ENCODE results near the gene KRTAP9-6. TPM values are rescaled to one million over a fixed set of nuclear protein-coding genes. Genes with fewer than 3 reads are reported as not detected.

Gene KRTAP9-6
- polyA plus RNA-seq, 1 donor from 2014 or later = not detected

GRCh38 chr17:41296846-41297245, 31.7 kb downstream of the KRTAP9-6 start:
- Histone ChIP-seq H3K79me2 (replicated peaks; ENCODE audit: insufficient read depth, low read length) (no peaks in the 10 kb centered on the region), H4K20me1 (ENCODE audit: insufficient read depth) (no peaks in the 10 kb centered on the region), H3F3A (ENCODE audit: insufficient read depth, low read length, poor library complexity, severe bottlenecking) (no peaks in the 10 kb centered on the region), H3K9ac (ENCODE audit: low read length) (no peak overlapping the region), H3K27ac (ENCODE audit: low read length) (no peak overlapping the region), H2AFZ (ENCODE audit: low read depth, low read length) (no peak overlapping the region), H3K4me2 (ENCODE audit: low read length) (no peak overlapping the region), H3K4me3 (ENCODE audit: low read length) (no peak overlapping the region), H3K9me3 (ENCODE audit: low read length) (no peaks in the 10 kb centered on the region), H3K27me3 (ENCODE audit: insufficient read depth, low read depth, low read length) (no peaks in the 10 kb centered on the region), H3K9me2 (ENCODE audit: insufficient read depth, low read length) (no peaks in the 10 kb centered on the region), H3K36me3 (ENCODE audit: insufficient read depth, low read length) (no peaks in the 10 kb centered on the region)
- no peak for TF ChIP-seq CTCF (IDR thresholded peaks at IDR 0.05; ENCODE audit: poor library complexity, severe bottlenecking)
- TF ChIP-seq EP300 (conservative IDR thresholded peaks at IDR 0.05; ENCODE audit: poor library complexity, severe bottlenecking) = no peak
- no peak for TF ChIP-seq REST (IDR thresholded peaks at IDR 0.05; ENCODE audit: borderline replicate concordance)
- no peak for TF ChIP-seq MXI1 (conservative IDR thresholded peaks at IDR 0.05; ENCODE audit: poor library complexity, severe bottlenecking)
- no peak for TF ChIP-seq TAF1 (IDR thresholded peaks at IDR 0.05; ENCODE audit: low read depth)
- TF ChIP-seq RAD21 (conservative IDR thresholded peaks at IDR 0.05) = no peak
- TF ChIP-seq EZH2 (IDR thresholded peaks at IDR 0.05; ENCODE audit: borderline replicate concordance, insufficient read depth, low read length, poor library complexity, severe bottlenecking) = no peak

- no peak for TF ChIP-seq RAD21 (conservative IDR thresholded peaks at IDR 0.05)
- TF ChIP-seq EZH2 (IDR thresholded peaks at IDR 0.05; ENCODE audit: borderline replicate concordance, insufficient read depth, low read length, poor library complexity, severe bottlenecking) = no peak
- no peaks in the 10 kb centered on the region for H3K79me2 ChIP-seq (replicated peaks; ENCODE audit: insufficient read depth, low read length)
- no peak overlapping the region for H3K4me3 ChIP-seq (ENCODE audit: low read length)
- no peaks in the 10 kb centered on the region for H3K9me3 ChIP-seq (ENCODE audit: low read length)
- no peaks in the 10 kb centered on the region for H3K9me2 ChIP-seq (ENCODE audit: insufficient read depth, low read length)
- H3K27me3 ChIP-seq (ENCODE audit: insufficient read depth, low read depth, low read length) = no peaks in the 10 kb centered on the region
- H3K27ac ChIP-seq (ENCODE audit: low read length) = no peak overlapping the region
- no peaks in the 10 kb centered on the region for H3F3A ChIP-seq (ENCODE audit: insufficient read depth, low read length, poor library complexity, severe bottlenecking)
- H4K20me1 ChIP-seq (ENCODE audit: insufficient read depth) = no peaks in the 10 kb centered on the region
- H2AFZ ChIP-seq (ENCODE audit: low read depth, low read length) = no peak overlapping the region
- H3K36me3 ChIP-seq (ENCODE audit: insufficient read depth, low read length) = no peaks in the 10 kb centered on the region
- no peak overlapping the region for H3K9ac ChIP-seq (ENCODE audit: low read length)
- H3K4me2 ChIP-seq (ENCODE audit: low read length) = no peak overlapping the region
Measured at GRCh38 chr17:41298458-41299135, 33.4 kb downstream of the KRTAP9-6 start.

Measured in neural cell (in vitro differentiated cells).